HG03095 (cell line): ENCODE data around the gene ARHGEF4.
"Not testable (repeated sequence)": the region's sequence is repeated elsewhere in the genome, so short reads cannot be mapped to it uniquely, and the experiment has no call there.

Experiments used
- ATAC-seq: cut with Tn5 transposase; IDR thresholded peaks from one replicate; pipeline ENCODE4 v1.9.1; 2021; ENCODE audit warnings: moderate library complexity; ENCODE audit not compliant: unreplicated experiment

The ARHGEF4 gene

DNA sequence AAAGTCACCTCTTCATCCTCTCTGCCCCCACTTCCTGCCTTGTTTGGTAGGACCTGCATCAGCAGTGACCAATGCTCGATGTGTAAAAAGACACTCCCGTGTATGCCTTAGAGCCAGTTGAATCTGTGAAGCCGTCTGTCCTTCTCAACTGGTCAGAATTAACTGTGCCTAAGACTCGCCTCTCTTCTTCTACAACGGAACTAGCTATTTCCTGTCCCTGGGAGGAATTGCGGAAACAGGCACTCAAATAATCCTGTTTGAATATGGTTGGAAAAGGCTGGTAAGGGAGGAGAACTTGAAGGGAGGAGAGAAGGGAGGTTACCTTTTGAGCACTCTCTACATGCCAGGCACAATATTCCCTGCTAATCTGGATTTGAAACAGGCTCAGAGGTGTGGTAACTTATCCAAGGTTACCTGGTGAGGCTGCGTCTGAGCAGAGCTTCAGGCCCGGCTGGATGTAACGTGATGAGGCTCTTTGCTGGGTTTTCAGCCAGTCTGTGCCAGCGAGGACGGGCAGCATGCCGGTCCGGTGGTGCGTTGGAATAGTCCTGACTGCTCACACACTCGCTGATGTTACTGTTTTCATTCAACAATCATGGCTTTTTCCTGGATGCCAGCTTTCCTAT is 129.5 kb downstream of the ARHGEF4 start:
- no peak for ATAC-seq

DNA sequence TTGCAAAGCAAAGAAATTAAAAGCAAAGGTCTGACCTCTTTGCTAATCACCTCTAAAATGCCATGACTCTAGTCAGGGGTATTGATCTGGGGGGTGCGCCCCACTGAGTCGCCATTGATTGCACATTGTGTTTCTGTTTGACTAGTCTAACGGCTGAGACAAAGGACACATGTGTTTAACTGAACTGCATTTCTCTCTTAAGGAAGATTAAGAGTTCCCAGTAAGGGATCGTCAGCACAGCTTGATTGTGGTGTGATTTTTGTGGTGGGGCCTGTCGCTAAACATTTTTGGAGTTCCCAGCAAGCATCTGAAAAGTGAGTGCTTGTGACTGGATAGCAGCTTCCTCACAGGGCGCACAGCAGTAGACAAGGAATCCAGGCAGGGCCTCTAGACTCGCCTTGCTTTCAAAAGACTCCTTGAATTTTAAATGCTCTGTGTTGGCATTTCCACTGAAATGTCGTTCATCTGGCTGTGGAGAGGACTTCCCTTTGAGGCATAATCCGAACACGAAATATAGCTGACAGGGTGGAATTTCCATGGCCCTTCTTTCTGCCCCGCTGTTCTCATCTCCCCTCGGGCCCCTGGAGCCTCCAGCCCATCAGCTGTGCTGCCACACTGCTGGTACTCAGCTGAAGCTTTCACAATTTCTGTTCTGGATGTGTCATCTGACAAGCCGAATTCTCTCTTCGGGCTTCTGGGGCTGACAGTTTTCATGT is 130.2 kb downstream of the ARHGEF4 start:
- ATAC-seq = no peak

DNA sequence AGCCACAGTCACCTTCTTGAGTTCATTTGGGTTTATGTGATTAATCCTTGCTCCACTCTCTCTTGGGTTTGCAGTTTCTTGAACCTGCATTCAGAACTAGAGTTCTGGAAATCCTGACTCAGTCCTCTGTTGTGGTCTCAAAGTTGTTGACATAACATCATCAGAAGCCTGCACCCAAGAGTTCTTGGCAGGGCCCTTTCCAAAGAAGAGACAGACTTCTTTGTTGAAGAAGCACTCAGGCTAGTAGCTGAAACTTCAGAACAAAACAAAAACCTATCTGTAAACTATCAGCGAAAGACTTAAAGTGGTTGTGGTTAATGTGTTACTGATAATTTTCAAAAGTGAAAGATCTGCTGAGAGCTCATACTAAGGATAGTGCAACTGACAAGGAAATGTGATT is 135.7 kb downstream of the ARHGEF4 start:
- ATAC-seq = no peak

DNA sequence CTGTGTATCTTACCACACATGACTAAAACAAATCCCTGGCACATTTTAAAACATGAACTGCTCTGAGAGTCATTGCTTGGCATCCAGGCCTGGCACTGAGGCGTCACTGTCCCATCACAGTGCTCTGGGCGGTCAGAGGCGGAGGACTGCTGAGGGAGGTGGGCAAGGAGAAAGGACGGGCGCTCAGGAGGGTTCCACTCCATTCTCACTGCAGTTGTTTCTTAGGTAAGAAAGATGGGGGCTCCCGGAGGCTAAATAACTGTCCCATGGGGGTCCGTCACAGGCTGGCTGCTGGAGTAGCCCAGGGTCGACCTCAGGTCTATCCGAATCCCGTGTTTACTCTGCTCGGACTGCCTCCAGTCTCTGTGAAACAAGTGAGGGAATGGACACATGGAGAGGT is 139.0 kb downstream of the ARHGEF4 start:
- no peak for ATAC-seq

DNA sequence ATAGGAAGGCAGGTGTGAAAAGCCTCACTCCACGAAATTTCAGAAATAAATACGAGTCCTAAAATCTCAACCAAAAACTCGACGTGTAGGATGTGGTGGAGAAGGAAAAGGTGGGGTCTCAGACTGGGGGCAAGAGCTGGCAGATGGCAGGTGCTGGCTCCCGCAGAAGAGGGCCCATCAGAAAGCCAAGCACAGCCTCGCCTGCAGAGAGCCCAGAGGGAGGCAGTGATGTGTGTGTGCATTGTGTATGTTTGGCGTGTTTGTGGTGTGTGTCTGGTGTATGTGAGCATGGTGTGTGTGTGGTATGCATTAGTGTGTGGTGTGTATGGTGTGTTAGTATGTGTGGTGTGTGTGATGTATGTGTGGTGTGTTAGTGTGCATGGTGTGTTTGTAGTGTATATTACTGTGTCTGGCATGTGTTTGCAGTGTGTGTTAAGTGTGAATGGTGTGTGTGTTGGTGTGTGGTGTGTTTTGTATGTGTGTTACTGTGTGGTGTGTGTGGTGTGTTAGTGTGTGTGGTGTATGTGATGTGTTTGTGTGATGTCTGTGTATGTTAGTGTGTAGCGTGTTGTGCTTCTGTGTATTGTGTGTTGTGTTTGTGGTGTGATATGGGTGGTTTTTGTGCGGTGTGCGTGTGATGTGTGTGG is 140.0 kb downstream of the ARHGEF4 start:
- no peak for ATAC-seq

DNA sequence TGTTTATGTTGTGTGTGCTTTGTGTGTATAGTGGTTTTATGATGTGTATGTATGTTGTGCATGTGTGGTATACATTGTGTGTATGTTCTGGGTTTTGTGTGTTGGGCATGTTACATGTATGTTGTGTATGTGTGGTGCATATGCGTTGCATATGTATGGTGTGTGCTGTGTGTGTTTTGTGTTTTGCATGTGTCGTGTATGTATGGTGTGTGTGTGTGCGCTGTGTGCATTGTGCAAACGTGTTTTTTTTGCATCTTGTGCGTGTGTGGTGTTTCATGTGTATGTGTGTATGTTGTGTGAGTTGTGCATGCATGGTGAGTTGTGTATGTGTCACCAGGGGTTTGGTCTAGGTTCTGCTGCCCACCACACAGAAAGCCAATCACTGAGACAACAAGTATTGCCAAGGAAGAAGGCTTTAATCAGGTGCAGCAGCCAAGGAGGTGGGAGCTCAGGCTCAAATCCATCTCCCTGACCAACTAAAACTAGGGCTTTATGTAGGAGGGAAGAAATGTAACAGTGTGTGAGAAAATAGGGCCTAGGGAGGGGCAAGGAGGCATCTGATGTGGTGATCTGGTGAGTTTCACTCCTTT is 140.8 kb downstream of the ARHGEF4 start:
- no peak for ATAC-seq

DNA sequence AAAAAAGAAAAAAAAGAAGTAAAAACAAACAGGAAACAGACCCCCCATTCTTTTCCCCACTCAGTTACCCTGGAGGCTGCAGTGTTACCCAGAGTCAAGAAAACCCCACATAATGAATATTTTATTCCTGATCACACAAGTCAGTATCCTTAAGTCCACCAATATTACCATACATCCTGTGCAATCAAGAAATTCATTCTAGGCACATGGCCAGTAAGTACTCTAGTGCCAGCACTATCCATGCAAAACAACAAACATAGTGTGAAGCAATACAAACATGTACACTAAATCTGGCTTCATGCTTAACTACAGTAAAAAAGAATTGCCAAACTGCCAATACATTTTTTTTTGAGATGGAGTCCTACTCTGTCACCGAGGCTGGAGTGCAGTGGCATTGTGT is 145.0 kb downstream of the ARHGEF4 start:
- ATAC-seq = no peak

DNA sequence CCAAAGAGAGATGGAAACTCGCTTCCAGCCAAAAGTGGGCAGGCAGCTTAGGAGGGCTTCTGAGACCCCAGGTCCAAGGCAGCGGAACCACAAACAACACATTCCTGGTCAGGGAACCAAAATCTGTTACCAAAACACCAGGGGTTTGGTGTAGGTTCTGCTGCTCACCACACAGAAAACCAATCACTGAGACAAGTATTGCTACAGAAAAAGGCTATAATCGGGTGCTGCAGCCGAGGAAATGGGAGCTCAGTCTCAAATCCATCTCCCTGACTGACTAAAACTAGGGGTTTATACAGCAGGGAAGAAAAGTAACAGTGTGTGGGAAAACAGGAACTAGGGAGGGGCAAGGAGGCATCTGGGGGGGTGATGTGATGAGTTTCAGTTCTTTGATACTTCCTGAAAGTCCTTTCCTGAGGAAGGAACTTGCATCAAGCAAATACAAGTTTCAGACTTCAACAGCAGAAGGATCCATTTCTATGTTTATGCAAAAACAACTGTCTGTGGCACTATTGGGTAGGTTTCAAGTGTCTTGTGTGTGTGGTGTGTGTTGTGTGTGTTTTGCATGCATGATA is 148.6 kb downstream of the ARHGEF4 start:
- no peak for ATAC-seq

DNA sequence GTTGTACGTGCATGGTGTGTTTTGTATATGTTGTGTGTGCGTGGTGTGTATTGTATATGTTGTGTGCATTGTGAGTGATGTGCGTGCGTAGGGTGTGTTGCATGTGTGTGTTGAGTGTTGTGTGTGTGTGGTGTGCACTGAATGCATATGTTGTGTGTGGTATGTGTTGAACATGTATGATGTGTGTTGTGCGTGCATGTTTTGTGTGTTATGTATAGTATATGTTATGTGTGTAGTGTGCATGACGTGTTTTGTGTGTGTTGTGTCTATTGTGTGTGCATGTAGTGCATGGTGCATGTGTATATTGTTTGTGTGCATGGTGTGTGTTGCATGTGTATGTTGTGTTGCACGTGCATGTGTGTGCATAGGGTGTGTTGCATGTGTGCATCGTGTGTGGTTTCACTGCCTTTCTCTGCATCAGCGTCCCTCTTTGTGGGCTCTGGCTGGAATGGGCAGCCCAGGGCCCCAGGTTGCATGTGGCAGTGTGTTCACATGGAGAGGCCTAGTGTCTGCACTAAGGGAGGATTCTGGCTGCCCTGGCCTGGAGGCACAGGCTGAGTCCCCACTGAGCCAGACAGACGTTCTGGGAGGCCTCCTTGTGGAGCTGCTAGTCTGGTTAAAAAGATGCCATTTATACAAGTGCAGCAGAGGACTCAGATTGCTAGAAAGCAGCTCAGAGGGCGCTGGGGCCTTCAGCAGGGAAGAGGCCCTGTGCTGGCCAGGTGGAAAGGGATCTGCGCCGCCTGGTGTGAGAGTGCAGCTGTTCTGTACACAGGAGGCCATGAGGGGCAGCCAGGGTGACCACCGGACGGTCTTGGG is 149.3 kb downstream of the ARHGEF4 start:
- ATAC-seq = no peak

DNA sequence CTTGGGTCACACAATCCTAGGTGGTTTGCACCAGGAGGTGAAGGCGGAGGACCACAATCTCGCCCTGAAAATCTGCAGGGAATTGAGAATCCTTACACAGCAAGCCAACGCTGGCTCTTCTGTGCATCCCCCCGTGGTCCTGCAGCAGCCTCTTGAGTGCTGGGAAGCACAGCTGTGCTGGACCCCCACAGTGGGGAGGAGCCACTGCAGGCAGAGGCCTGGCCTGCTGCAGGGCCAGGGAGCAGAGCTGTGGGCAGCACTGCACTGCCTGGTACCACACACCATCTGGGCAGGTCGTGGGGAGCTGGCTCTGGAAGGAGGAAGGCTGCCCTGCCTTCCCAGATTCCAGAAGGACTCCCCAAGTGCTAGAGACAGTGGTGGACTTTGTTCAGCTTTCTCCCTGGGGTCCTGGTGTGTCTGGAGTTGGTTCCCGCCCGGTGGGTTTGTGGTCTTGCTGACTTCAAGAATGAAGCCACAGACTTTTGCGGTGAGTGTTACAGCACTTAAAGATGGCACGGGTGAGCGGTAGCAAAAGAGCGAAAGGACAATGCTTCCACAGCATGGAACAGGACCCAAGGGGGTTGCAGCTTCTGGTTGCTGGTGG is 150.3 kb downstream of the ARHGEF4 start:
- ATAC-seq = no peak

DNA sequence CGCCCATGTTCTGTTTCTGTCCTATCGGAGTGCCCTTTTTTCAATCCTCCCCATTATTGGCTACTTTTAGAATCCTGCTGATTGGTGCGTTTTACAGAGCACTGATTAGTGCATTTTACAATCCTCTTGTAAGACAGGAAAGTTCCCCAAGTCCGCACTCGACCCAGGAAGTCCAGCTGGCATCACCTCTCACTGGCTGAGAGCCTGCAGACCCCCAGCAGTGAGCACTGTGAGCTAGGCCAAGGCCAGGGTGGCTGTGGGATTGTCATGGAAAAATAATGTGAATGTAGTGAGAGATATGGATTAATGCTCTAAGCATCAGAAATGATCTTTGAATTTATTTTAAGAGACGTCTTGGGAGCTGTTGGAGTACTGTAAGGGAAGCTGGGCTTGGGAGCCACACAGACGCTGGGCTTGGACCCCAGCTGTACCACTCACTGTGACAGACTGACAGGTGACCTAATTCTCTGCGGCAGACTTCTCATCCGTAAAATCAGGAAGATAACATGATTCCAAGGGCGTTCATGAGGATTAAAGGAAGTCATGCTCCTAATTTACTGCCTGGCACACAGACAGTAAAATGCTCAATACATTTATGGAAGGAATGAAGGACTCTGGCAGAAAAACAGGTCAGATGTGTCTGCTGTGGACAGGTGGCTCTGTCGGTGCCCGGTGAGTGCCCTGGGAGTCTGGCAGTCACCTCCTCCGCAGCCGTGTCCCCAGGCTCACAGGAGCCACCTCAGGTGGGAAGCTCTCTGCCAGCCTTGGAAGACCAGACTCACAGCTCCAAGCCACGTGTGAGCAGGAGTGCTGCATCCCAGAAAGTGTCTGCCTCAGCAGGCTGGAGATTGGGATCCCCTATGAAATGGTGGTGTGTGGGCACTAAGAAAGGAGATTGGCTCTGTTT is 151.1 kb downstream of the ARHGEF4 start:
- no peak for ATAC-seq

DNA sequence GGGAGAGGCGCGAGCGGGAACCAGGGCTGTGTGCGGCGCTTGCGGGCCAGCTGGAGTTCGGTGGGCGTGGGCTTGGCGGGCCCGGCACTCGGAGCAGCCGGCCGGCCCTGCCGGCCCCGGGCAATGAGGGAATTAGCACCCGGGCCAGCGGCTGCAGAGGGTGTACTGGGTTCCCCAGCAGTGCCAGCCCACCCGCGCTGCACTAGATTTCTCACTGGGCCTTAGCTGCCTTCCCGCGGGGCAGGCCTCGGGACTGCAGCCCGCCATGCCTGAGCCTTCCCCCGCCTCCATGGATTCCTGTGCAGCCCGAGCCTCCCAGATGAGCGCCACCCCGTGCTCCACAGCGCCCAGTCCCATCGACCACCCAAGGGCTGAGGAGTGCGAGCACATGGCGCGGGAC is 154.7 kb downstream of the ARHGEF4 start:
- ATAC-seq = not testable (repeated sequence)

DNA sequence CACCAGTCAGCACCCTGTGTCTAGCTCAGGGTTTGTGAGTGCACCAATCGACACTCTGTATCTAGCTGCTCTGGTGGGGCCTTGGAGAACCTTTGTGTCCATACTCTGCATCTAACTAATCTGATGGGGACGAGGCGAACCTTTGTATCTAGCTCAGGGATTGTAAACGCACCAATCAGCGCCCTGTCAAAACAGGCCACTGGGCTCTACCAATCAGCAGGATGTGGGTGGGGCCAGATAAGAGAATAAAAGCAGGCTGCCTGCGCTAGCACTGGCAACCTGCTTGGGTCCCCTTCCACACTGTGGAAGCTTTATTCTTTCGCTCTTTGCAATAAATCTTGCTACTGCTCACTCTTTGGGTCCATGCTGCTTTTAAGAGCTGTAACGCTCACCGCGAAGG is 155.3 kb downstream of the ARHGEF4 start:
- not testable (repeated sequence) for ATAC-seq

DNA sequence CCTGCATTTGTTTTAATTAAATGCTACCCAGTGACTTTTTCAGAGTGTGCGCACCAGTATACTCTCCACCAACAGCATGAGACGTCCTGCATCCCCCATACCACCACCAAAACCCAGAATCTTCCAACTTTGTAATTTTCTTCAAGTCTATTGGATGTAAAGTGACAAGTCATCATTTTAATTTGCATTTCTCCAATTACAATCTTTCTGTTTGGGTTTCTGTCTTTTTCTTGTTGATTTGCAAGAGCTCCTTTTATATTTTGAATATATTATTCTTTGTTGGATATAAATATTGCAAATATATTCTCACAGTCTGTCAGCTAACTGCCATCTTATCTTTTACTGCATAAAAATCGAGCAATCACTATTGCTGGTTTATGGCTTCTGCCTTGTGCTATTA is 160.0 kb downstream of the ARHGEF4 start:
- no peak for ATAC-seq

DNA sequence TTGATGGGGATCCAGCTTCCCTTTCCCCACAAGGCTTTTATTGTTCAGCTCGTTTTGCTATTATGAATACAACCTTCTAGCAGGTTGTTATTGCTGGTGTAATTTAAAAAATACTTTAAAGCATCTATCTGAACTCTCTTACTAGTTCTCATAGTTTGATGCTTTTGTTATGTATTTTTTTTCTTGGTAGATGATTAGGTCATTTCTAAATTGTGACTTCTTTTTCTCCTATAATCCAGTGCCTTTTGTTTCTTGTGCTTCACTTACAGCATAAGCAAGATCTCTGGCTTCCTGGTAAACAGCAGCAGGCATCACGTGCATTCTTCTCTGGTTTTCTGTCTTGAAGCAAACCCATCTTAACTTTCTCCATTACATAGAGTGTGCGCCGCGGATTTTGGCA is 160.5 kb downstream of the ARHGEF4 start:
- no peak for ATAC-seq

DNA sequence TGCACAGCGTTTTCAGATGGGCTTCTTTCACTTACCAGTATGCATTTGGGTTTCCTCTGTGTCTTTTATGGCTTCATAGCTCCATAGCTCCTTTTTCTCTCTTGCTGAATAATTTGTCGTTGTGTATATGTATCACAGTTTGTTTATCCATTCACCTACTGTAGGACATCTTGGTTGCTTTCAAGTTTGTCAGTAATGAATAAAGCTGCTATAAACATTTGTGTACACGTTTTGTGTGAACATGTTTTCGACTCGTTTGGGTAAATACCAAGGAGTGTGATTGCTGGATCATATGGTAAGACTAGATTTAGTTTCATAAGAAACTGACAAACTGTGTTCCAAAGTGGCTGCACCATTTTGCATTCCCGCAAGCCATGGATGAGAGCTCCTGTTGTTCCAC is 161.8 kb downstream of the ARHGEF4 start:
- ATAC-seq = no peak

DNA sequence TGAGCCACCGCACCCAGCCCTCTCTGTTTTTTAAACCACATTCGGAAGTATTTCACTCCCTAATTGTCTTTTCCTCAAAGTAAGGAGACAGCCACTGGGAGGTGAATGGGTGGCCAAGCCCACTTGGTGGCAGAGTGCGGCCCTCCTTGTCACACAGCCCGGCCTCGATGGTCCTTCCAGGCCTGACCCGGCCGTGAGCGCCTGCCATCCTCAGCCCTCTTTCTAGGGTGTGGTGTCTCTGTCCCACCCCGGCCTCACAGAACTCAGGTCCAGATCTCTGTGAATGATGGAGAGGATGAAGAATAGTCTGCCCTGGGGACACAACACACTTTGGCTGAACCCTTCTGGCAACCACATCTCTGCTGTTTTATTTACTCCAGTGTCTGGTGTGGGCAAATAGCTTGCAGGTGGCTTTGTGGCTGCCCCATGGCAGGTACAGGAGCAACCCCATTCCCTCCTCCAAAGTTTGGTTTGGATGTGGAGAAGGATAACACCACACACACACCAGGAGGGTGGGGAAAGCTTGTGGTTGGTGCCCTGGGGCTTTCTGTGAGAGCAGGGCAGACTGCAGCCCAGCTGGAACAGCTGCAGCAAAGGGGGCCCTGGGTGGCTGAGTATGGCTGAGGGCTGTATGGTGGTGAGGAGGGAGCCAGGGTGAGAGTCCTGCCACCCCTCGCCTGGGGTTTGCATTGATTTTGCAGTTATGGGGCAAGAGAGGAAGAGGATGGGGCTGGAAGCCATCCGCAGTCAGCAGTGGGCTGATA is 167.9 kb downstream of the ARHGEF4 start:
- ATAC-seq = no peak

DNA sequence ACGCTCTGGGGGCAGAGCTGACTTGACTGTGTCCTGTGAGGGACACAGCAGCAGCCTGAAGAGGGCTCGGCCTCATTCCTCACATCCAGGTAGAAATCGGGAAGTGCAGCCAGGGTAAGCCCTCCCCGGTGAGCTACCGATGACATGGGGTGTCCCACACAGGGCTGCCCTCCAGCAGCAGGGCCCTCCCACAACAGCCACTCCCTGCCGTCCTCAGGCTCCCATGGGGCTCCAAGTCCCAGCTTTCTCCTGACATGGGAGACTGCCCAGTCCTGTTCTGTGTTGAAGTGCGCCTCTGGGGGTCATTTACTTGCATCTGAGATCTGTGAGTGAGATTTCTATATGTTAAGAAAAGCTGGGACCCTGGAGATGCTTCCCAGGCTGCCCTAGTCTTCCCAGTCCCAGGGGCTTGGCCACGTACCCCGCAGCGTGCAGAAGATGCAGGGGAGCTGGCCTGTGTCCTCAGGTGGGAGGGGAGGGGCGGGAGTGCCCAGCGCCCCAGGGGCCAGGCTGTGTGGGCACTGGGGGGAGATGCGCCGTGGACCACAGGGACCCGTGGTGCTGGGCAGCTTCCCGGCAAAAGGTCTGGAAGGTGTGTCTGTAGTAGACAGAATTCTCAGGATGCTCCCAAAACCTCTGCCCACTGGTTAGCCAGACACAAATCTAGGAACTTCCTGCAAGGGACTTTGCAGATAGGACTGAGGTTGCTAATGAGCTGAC is 168.7 kb downstream of the ARHGEF4 start:
- no peak for ATAC-seq
